ENCODE data around the gene KMT5B.

Gene KMT5B

GRCh38 chr11:68215087-68215445, 2.0 kb upstream of the KMT5B start:
- H3K27me3 ChIP-seq (ENCODE audit: control insufficient read depth, insufficient read depth, low read length), result peaks cover 28% of the 10 kb centered on the region
- H3K9me3 ChIP-seq (replicated peaks; ENCODE audit: low read length), result no peaks in the 10 kb centered on the region
- H3K9ac ChIP-seq (ENCODE audit: low read depth, low read length), result no peak overlapping the region
- peaks cover 17% of the 10 kb centered on the region for H3K4me1 ChIP-seq (ENCODE audit: control insufficient read depth, insufficient read depth, low read length)
- H3K4me3 ChIP-seq (ENCODE audit: low read length), result no peak overlapping the region
- H3K4me2 ChIP-seq (ENCODE audit: low read length), result no peak overlapping the region
- no peaks in the 10 kb centered on the region for H3K36me3 ChIP-seq (ENCODE audit: insufficient read depth, low read length)

- H3K36me3 ChIP-seq (ENCODE audit: insufficient read depth, low read length), result no peaks in the 10 kb centered on the region
- peak overlapping the region; percentile 91 for H3K4me3 ChIP-seq (ENCODE audit: low read length)
- H3K9me3 ChIP-seq (replicated peaks; ENCODE audit: low read length), result no peaks in the 10 kb centered on the region
- H3K4me1 ChIP-seq (ENCODE audit: control insufficient read depth, insufficient read depth, low read length), result peaks cover 19% of the 10 kb centered on the region
- peak overlapping the region; percentile 99 for H3K4me2 ChIP-seq (ENCODE audit: low read length)
- H3K27me3 ChIP-seq (ENCODE audit: control insufficient read depth, insufficient read depth, low read length), result peaks cover 28% of the 10 kb centered on the region
- peak overlapping the region; percentile 90 for H3K9ac ChIP-seq (ENCODE audit: low read depth, low read length)
Measured at GRCh38 chr11:68214173-68215086, 1.3 kb upstream of the KMT5B start.

- no peaks in the 10 kb centered on the region for H3K36me3 ChIP-seq (ENCODE audit: insufficient read depth, low read length)
- no peaks in the 10 kb centered on the region for H3K9me3 ChIP-seq (replicated peaks; ENCODE audit: low read length)
- peak overlapping the region; percentile 90 for H3K9ac ChIP-seq (ENCODE audit: low read depth, low read length)
- peaks cover 21% of the 10 kb centered on the region for H3K4me1 ChIP-seq (ENCODE audit: control insufficient read depth, insufficient read depth, low read length)
- peak overlapping the region; percentile 99 for H3K4me2 ChIP-seq (ENCODE audit: low read length)
- peaks cover 28% of the 10 kb centered on the region for H3K27me3 ChIP-seq (ENCODE audit: control insufficient read depth, insufficient read depth, low read length)
- H3K4me3 ChIP-seq (ENCODE audit: low read length), result peak overlapping the region; percentile 91
Measured at GRCh38 chr11:68213555-68214172, 568 bp upstream of the KMT5B start.

GRCh38 chr11:68212421-68213134, 518 bp downstream of the KMT5B start:
- Histone ChIP-seq H3K9ac (ENCODE audit: low read depth, low read length) (peak overlapping the region; percentile 86), H3K4me3 (ENCODE audit: low read length) (peak overlapping the region; percentile 91), H3K4me2 (ENCODE audit: low read length) (peak overlapping the region; percentile 94), H3K4me1 (ENCODE audit: control insufficient read depth, insufficient read depth, low read length) (peaks cover 21% of the 10 kb centered on the region), H3K9me3 (replicated peaks; ENCODE audit: low read length) (no peaks in the 10 kb centered on the region), H3K27me3 (ENCODE audit: control insufficient read depth, insufficient read depth, low read length) (peaks cover 21% of the 10 kb centered on the region), H3K36me3 (ENCODE audit: insufficient read depth, low read length) (no peaks in the 10 kb centered on the region)

- Histone ChIP-seq H3K4me2 (ENCODE audit: low read length) (peak overlapping the region; percentile 94), H3K9ac (ENCODE audit: low read depth, low read length) (peak overlapping the region; percentile 78), H3K27me3 (ENCODE audit: control insufficient read depth, insufficient read depth, low read length) (peaks cover 15% of the 10 kb centered on the region), H3K4me3 (ENCODE audit: low read length) (peak overlapping the region; percentile 90), H3K9me3 (replicated peaks; ENCODE audit: low read length) (no peaks in the 10 kb centered on the region), H3K36me3 (ENCODE audit: insufficient read depth, low read length) (no peaks in the 10 kb centered on the region), H3K4me1 (ENCODE audit: control insufficient read depth, insufficient read depth, low read length) (peaks cover 21% of the 10 kb centered on the region)
Measured at GRCh38 chr11:68211546-68211945, 1.6 kb downstream of the KMT5B start.

- Histone ChIP-seq H3K9me3 (replicated peaks; ENCODE audit: low read length) (no peaks in the 10 kb centered on the region), H3K4me1 (ENCODE audit: control insufficient read depth, insufficient read depth, low read length) (peaks cover 7% of the 10 kb centered on the region), H3K27me3 (ENCODE audit: control insufficient read depth, insufficient read depth, low read length) (no peaks in the 10 kb centered on the region), H3K36me3 (ENCODE audit: insufficient read depth, low read length) (no peaks in the 10 kb centered on the region), H3K4me2 (ENCODE audit: low read length) (no peak overlapping the region), H3K4me3 (ENCODE audit: low read length) (no peak overlapping the region), H3K9ac (ENCODE audit: low read depth, low read length) (no peak overlapping the region)
Measured at GRCh38 chr11:68206211-68206610, 6.9 kb downstream of the KMT5B start.

- no peak overlapping the region for H3K4me3 ChIP-seq (ENCODE audit: low read length)
- H3K27me3 ChIP-seq (ENCODE audit: control insufficient read depth, insufficient read depth, low read length), result no peaks in the 10 kb centered on the region
- H3K9ac ChIP-seq (ENCODE audit: low read depth, low read length), result no peak overlapping the region
- no peak overlapping the region for H3K4me2 ChIP-seq (ENCODE audit: low read length)
- H3K36me3 ChIP-seq (ENCODE audit: insufficient read depth, low read length), result no peaks in the 10 kb centered on the region
- H3K9me3 ChIP-seq (replicated peaks; ENCODE audit: low read length), result no peaks in the 10 kb centered on the region
- H3K4me1 ChIP-seq (ENCODE audit: control insufficient read depth, insufficient read depth, low read length), result peaks cover 9% of the 10 kb centered on the region
Measured at GRCh38 chr11:68204402-68204801, 8.7 kb downstream of the KMT5B start.

- Histone ChIP-seq H3K9ac (ENCODE audit: low read depth, low read length) (no peak overlapping the region), H3K4me1 (ENCODE audit: control insufficient read depth, insufficient read depth, low read length) (peaks cover 8% of the 10 kb centered on the region), H3K4me3 (ENCODE audit: low read length) (no peak overlapping the region), H3K9me3 (replicated peaks; ENCODE audit: low read length) (no peaks in the 10 kb centered on the region), H3K4me2 (ENCODE audit: low read length) (no peak overlapping the region), H3K36me3 (ENCODE audit: insufficient read depth, low read length) (no peaks in the 10 kb centered on the region), H3K27me3 (ENCODE audit: control insufficient read depth, insufficient read depth, low read length) (no peaks in the 10 kb centered on the region)
Measured at GRCh38 chr11:68202165-68202564, 10.9 kb downstream of the KMT5B start.

GRCh38 chr11:68201492-68201891, 11.6 kb downstream of the KMT5B start:
- H3K4me2 ChIP-seq (ENCODE audit: low read length), result no peak overlapping the region
- H3K9ac ChIP-seq (ENCODE audit: low read depth, low read length), result no peak overlapping the region
- no peaks in the 10 kb centered on the region for H3K9me3 ChIP-seq (replicated peaks; ENCODE audit: low read length)
- no peak overlapping the region for H3K4me3 ChIP-seq (ENCODE audit: low read length)
- no peaks in the 10 kb centered on the region for H3K27me3 ChIP-seq (ENCODE audit: control insufficient read depth, insufficient read depth, low read length)
- no peaks in the 10 kb centered on the region for H3K36me3 ChIP-seq (ENCODE audit: insufficient read depth, low read length)
- peaks cover 8% of the 10 kb centered on the region for H3K4me1 ChIP-seq (ENCODE audit: control insufficient read depth, insufficient read depth, low read length)

- H3K36me3 ChIP-seq (ENCODE audit: insufficient read depth, low read length), result no peaks in the 10 kb centered on the region
- no peak overlapping the region for H3K4me2 ChIP-seq (ENCODE audit: low read length)
- no peak overlapping the region for H3K4me3 ChIP-seq (ENCODE audit: low read length)
- peaks cover 8% of the 10 kb centered on the region for H3K4me1 ChIP-seq (ENCODE audit: control insufficient read depth, insufficient read depth, low read length)
- H3K27me3 ChIP-seq (ENCODE audit: control insufficient read depth, insufficient read depth, low read length), result no peaks in the 10 kb centered on the region
- H3K9me3 ChIP-seq (replicated peaks; ENCODE audit: low read length), result no peaks in the 10 kb centered on the region
- peak overlapping the region; percentile 11 for H3K9ac ChIP-seq (ENCODE audit: low read depth, low read length)
Measured at GRCh38 chr11:68200639-68201038, 12.5 kb downstream of the KMT5B start.

GRCh38 chr11:68199295-68199987, 13.7 kb downstream of the KMT5B start:
- H3K27me3 ChIP-seq (ENCODE audit: control insufficient read depth, insufficient read depth, low read length), result no peaks in the 10 kb centered on the region

More at GRCh38 chr11:68199295-68199987, 13.7 kb downstream of the KMT5B start:
- no peak overlapping the region for H3K4me3 ChIP-seq (ENCODE audit: low read length)
- no peaks in the 10 kb centered on the region for H3K9me3 ChIP-seq (replicated peaks; ENCODE audit: low read length)
- no peaks in the 10 kb centered on the region for H3K36me3 ChIP-seq (ENCODE audit: insufficient read depth, low read length)
- H3K4me2 ChIP-seq (ENCODE audit: low read length), result no peak overlapping the region
- peaks cover 8% of the 10 kb centered on the region for H3K4me1 ChIP-seq (ENCODE audit: control insufficient read depth, insufficient read depth, low read length)
- no peak overlapping the region for H3K9ac ChIP-seq (ENCODE audit: low read depth, low read length)

All from skeletal muscle satellite cell (primary cell).